Activated CD8-positive, alpha-beta T cell treated with anti-CD3 and anti-CD28 coated beads for 36 hours (primary cell): Measurements from ENCODE around the gene TMEM129. TPM values are rescaled to one million over a fixed set of nuclear protein-coding genes. Genes with fewer than 3 reads are reported as not detected.

ENCODE experiments used
- ATAC-seq: fragments of 200-7000 bp; cut with Tn5 transposase; one replicate; pipeline ENCODE4 v1.10.0; 2021; ENCODE audit warnings: mild to moderate bottlenecking, moderate library complexity
- CTCF ChIA-PET: fragments of 350-600 bp; sonication (Branson Sonifier 250); formaldehyde crosslinking; loops from one replicate; lab custom pipeline; 2021; ENCODE audit warnings: antibody characterized with exemption; lab: Charles Lee
- POLR2A ChIA-PET: fragments of 350-600 bp; sonication (Branson Sonifier 250); formaldehyde crosslinking; loops from one replicate; lab custom pipeline; 2021; ENCODE audit warnings: antibody characterized with exemption; lab: Charles Lee
- DNase-seq: peaks from one replicate; pipeline ENCODE4 v3.0.0-alpha.2; 2020
- H3K27ac Mint-ChIP-seq: one replicate; pipeline ENCODE4 v1.8.0; 2021; ENCODE audit warnings: mild to moderate bottlenecking, mixed read lengths
- H3K27me3 Mint-ChIP-seq: one replicate; pipeline ENCODE4 v1.8.0; 2021; ENCODE audit warnings: mixed read lengths
- H3K36me3 Mint-ChIP-seq: one replicate; pipeline ENCODE4 v1.8.0; 2021; ENCODE audit warnings: low read depth, mixed read lengths
- H3K4me1 Mint-ChIP-seq: one replicate; pipeline ENCODE4 v1.8.0; 2021; ENCODE audit warnings: low read depth, mixed read lengths
- H3K4me3 Mint-ChIP-seq: one replicate; pipeline ENCODE4 v1.8.0; 2021; ENCODE audit warnings: mild to moderate bottlenecking, moderate library complexity, mixed read lengths
- H3K9me3 Mint-ChIP-seq: one replicate; pipeline ENCODE4 v1.8.0; 2021; ENCODE audit warnings: mixed read lengths
- CTCF ChIP-seq: fragments of 200-600 bp; IDR thresholded peaks from one replicate; pipeline ENCODE4 v1.8.0; 2022; ENCODE audit warnings: antibody characterized with exemption, mild to moderate bottlenecking
- intact Hi-C: fragments of 100-400 bp; cut with micrococcal nuclease; formaldehyde crosslinking; loops from one replicate; pipeline ENCODE4 v1.10.0; 2022
- total RNA-seq, 2 experiments: library from RNA; stranded (reverse); gene quantifications; one replicate each; pipeline ENCODE4 v1.2.3, GENCODE V29; 2021

TMEM129 gene
- total RNA-seq, 2 experiments from 2014 or later, result 17.8 to 18.2 TPM

GRCh38 chr4:1695913-1696312 lies 25.2 kb downstream of the TMEM129 start:
- ATAC-seq (no peak), DNase-seq (no peak)
- H3K27me3 Mint-ChIP-seq, result no peaks in the 10 kb centered on the region
- H3K4me1 Mint-ChIP-seq, result peaks cover 3% of the 10 kb centered on the region
- no peak overlapping the region for H3K27ac Mint-ChIP-seq
- POLR2A ChIA-PET, result interaction anchor here (1.9 to 7.2 kb wide), 3 partner anchors 9 to 34 kb away, joined by 6 to 76 read pairs (median 32); partner anchors contain the start of gene SLBP
- no peaks in the 10 kb centered on the region for H3K9me3 Mint-ChIP-seq
- peaks cover 53% of the 10 kb centered on the region for H3K36me3 Mint-ChIP-seq
- H3K4me3 Mint-ChIP-seq, result no peak overlapping the region
- CTCF ChIA-PET, result interaction anchor here (9.6 to 10.1 kb wide), 2 partner anchors 10 to 28 kb away, joined by 177 to 257 read pairs; partner anchors contain the start of genes SLBP, TACC3 and TMEM129
- intact Hi-C loops, result no loop called here
- TF ChIP-seq CTCF, result no peak

GRCh38 chr4:1693131-1693896 lies 27.8 kb downstream of the TMEM129 start:
- ATAC-seq (peak; percentile 96), DNase-seq (peak; percentile 80)
- Mint-ChIP-seq H3K4me1 (peaks cover 3% of the 10 kb centered on the region), H3K36me3 (peaks cover 52% of the 10 kb centered on the region), H3K27me3 (no peaks in the 10 kb centered on the region), H3K9me3 (no peaks in the 10 kb centered on the region), H3K4me3 (no peak overlapping the region), H3K27ac (peak overlapping the region; percentile 70)
- TF ChIP-seq CTCF, result peak; percentile 86
- CTCF ChIA-PET, result interaction anchor here (0.7 to 10.1 kb wide), 34 partner anchors 10 to 246 kb away, joined by 3 to 257 read pairs (median 4); partner anchors contain the start of genes FAM53A, SLBP, TACC3 and TMEM129
- intact Hi-C loops, result loop anchor here (2.0 kb wide), 1 partner anchor 33 kb away; no protein-coding TSS in a partner anchor
- POLR2A ChIA-PET, result interaction anchor here (0.6 to 7.2 kb wide), 7 partner anchors 8 to 36 kb away, joined by 3 to 76 read pairs (median 6); partner anchors contain the start of genes SLBP, TACC3 and TMEM129

- DNase-seq (no peak), ATAC-seq (no peak)
- intact Hi-C loops, result loop anchor here (2.0 kb wide), 1 partner anchor 35 kb away; no protein-coding TSS in a partner anchor
- Mint-ChIP-seq H3K4me3 (no peak overlapping the region), H3K36me3 (peaks cover 46% of the 10 kb centered on the region), H3K27me3 (no peaks in the 10 kb centered on the region), H3K4me1 (peaks cover 3% of the 10 kb centered on the region), H3K9me3 (no peaks in the 10 kb centered on the region), H3K27ac (no peak overlapping the region)
- CTCF ChIA-PET, result interaction anchor here (3.1 to 10.1 kb wide), 3 partner anchors 15 to 54 kb away, joined by 13 to 257 read pairs (median 177); partner anchors contain the start of genes SLBP, TACC3 and TMEM129
- POLR2A ChIA-PET, result interaction anchor here (0.7 to 7.2 kb wide), 8 partner anchors 9 to 36 kb away, joined by 3 to 76 read pairs (median 3); partner anchors contain the start of genes SLBP, TACC3 and TMEM129
- TF ChIP-seq CTCF, result no peak
Measured at GRCh38 chr4:1691737-1692373, 29.3 kb downstream of the TMEM129 start.

- H3K4me3 Mint-ChIP-seq, result no peak overlapping the region
- CTCF ChIA-PET, result interaction anchor here (0.8 to 10.1 kb wide), 4 partner anchors 16 to 58 kb away, joined by 4 to 257 read pairs (median 95); partner anchors contain the start of genes SLBP, TACC3 and TMEM129
- POLR2A ChIA-PET, result interaction anchor here (0.9 to 7.2 kb wide), 5 partner anchors 8 to 37 kb away, joined by 3 to 76 read pairs (median 4); partner anchors contain the start of genes SLBP, TACC3 and TMEM129
- TF ChIP-seq CTCF, result no peak
- H3K9me3 Mint-ChIP-seq, result no peaks in the 10 kb centered on the region
- H3K36me3 Mint-ChIP-seq, result peaks cover 42% of the 10 kb centered on the region
- ATAC-seq (no peak), DNase-seq (no peak)
- peaks cover 3% of the 10 kb centered on the region for H3K4me1 Mint-ChIP-seq
- H3K27me3 Mint-ChIP-seq, result no peaks in the 10 kb centered on the region
- H3K27ac Mint-ChIP-seq, result no peak overlapping the region
- intact Hi-C loops, result no loop called here
Measured at GRCh38 chr4:1690698-1691097, 30.4 kb downstream of the TMEM129 start.
